OCI-LY1 (cell line): ENCODE measurements around the gene SMIM41.

Experiments used
- H2AFZ ChIP-seq: fragments of 200-600 bp; sonication (generic), shearing (Covaris generic); 2 replicates; pipeline ENCODE4 v1.6.0; 2014; ENCODE audit warnings: antibody characterized with exemption, mild to moderate bottlenecking, low read length
- H3F3A ChIP-seq: fragments of 200-600 bp; sonication (generic), shearing (Covaris generic); 2 replicates; pipeline ENCODE4 v1.6.0; 2014; ENCODE audit warnings: mild to moderate bottlenecking, antibody characterized with exemption, low read length, moderate library complexity; ENCODE audit not compliant: insufficient read depth
- H3K27ac ChIP-seq: fragments of 200-600 bp; sonication (generic); 2 replicates; pipeline ENCODE4 v1.5.1; 2014; ENCODE audit warnings: low read length, mixed run types, mild to moderate bottlenecking, low read depth; ENCODE audit not compliant: poor library complexity, severe bottlenecking
- H3K27me3 ChIP-seq: fragments of 200-600 bp; sonication (generic); 2 replicates; pipeline ENCODE4 v1.6.0; 2014; ENCODE audit warnings: antibody characterized with exemption, mild to moderate bottlenecking, low read length, moderate library complexity; ENCODE audit not compliant: insufficient read depth
- H3K36me3 ChIP-seq: fragments of 200-600 bp; sonication (generic); 2 replicates; pipeline ENCODE4 v1.6.1; 2014; ENCODE audit warnings: mild to moderate bottlenecking, antibody characterized with exemption, low read length, moderate library complexity, mixed read lengths; ENCODE audit not compliant: insufficient read depth
- H3K4me1 ChIP-seq: fragments of 200-600 bp; sonication (generic); 2 replicates; pipeline ENCODE4 v1.5.1; 2014; ENCODE audit warnings: mild to moderate bottlenecking, low read length, moderate library complexity; ENCODE audit not compliant: insufficient read depth, severe bottlenecking
- H3K4me2 ChIP-seq: fragments of 200-600 bp; sonication (generic), shearing (Covaris generic); 2 replicates; pipeline ENCODE4 v1.6.1; 2014; ENCODE audit warnings: low read length
- H3K4me3 ChIP-seq: fragments of 200-600 bp; sonication (generic); 2 replicates; pipeline ENCODE4 v1.5.1; 2014; ENCODE audit warnings: low read length, low read depth, mild to moderate bottlenecking, mixed read lengths; ENCODE audit not compliant: poor library complexity, severe bottlenecking
- H3K79me2 ChIP-seq: fragments of 200-600 bp; shearing (Covaris generic); 2 replicates; pipeline ENCODE4 v1.6.1; 2016; ENCODE audit warnings: mixed run types, low read length, mixed read lengths; ENCODE audit not compliant: insufficient read depth
- H3K9ac ChIP-seq: fragments of 200-600 bp; sonication (generic), shearing (Covaris generic); 2 replicates; pipeline ENCODE4 v1.6.1; 2014; ENCODE audit warnings: mild to moderate bottlenecking, low read length, mixed read lengths
- H3K9me2 ChIP-seq: fragments of 200-600 bp; sonication (generic), shearing (Covaris generic); 2 replicates; pipeline ENCODE4 v1.6.1; 2014; ENCODE audit warnings: low read depth, mild to moderate bottlenecking, low read length, mixed read lengths
- H3K9me3 ChIP-seq: fragments of 200-600 bp; shearing (Covaris generic); 2 replicates; pipeline ENCODE4 v1.6.1; 2014; ENCODE audit warnings: low read length, mixed read lengths
- H4K20me1 ChIP-seq: fragments of 200-600 bp; sonication (generic), shearing (Covaris generic); 2 replicates; pipeline ENCODE4 v1.6.0; 2016; ENCODE audit warnings: mild to moderate bottlenecking, low read length; ENCODE audit not compliant: insufficient read depth
- CTCF ChIP-seq: fragments of 200-600 bp; sonication (generic), shearing (Covaris generic); IDR thresholded peaks from 2 replicates; pipeline ENCODE4 v1.5.1; 2017; ENCODE audit warnings: mild to moderate bottlenecking, antibody characterized with exemption, low read length, moderate library complexity, mixed read lengths
- EZH2 ChIP-seq: fragments of 200-600 bp; sonication (generic), shearing (Covaris generic); IDR thresholded peaks from 2 replicates; pipeline ENCODE4 v1.8.0; 2017; ENCODE audit warnings: borderline replicate concordance, mixed run types, mild to moderate bottlenecking, antibody characterized with exemption, low read length, moderate library complexity, mixed read lengths

The SMIM41 gene

DNA sequence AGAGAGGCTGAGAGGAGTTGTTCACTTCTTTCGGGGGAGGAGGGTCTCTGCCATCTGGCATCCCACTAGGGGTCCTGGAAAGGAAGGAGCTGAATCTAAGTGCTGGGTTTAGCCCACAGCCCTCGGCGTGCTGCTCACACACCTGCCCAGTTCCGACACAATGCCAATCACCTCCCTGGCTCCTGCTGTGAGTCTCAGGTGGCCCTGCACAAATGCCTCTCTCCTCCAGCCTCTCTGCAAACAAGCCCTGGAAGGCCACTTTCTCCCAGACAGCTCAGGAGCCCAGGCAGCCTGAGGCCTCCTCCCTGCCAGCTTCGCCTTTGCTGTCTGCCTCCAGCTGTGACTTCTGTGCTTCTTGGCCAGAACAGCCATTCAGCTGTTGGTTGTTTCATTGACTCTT, 51.2 kb downstream of the SMIM41 start:
- H4K20me1 ChIP-seq: no peaks in the 10 kb centered on the region
- H3K27ac ChIP-seq: no peak overlapping the region
- TF ChIP-seq CTCF (no peak), EZH2 (no peak)
- no peaks in the 10 kb centered on the region for H3K9me2 ChIP-seq
- H3K4me2 ChIP-seq: no peak overlapping the region
- H3F3A ChIP-seq: no peaks in the 10 kb centered on the region
- H3K9me3 ChIP-seq: no peaks in the 10 kb centered on the region
- no peaks in the 10 kb centered on the region for H3K79me2 ChIP-seq
- no peaks in the 10 kb centered on the region for H3K36me3 ChIP-seq
- H3K27me3 ChIP-seq: 0 out of 2 replicates have a peak, but pooled peaks cover 4% of the 10 kb centered on the region
- no peaks in the 10 kb centered on the region for H3K4me1 ChIP-seq
- H3K9ac ChIP-seq: no peak overlapping the region
- no peak overlapping the region for H2AFZ ChIP-seq
- no peak overlapping the region for H3K4me3 ChIP-seq

DNA sequence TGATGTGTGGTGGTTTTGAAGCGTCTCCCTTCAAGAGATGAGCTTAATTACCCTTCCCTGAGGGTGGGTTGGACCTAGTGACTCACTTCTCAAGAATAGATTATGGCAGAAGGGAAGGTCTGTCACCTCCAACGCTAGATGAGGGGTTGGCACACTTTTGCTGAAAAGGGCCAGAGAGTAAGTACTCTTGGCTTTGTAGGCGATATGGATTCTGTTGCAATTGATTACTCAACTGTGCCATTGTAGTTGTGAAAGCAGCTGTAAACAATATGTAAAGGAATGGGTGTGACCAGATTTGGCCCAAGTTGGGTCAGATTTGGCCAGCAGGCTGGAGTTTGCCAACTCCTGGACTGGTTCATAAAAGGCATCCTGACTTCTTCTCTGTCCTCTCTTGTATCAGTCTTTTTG, 53.3 kb downstream of the SMIM41 start:
- Histone ChIP-seq H3K27ac (no peak overlapping the region), H3K9me2 (no peaks in the 10 kb centered on the region), H3K36me3 (no peaks in the 10 kb centered on the region), H2AFZ (no peak overlapping the region), H3K9me3 (no peaks in the 10 kb centered on the region), H3K4me2 (no peak overlapping the region), H4K20me1 (no peaks in the 10 kb centered on the region), H3K27me3 (0 out of 2 replicates have a peak, but pooled peaks cover 8% of the 10 kb centered on the region), H3K4me3 (no peak overlapping the region), H3K9ac (no peak overlapping the region), H3K4me1 (no peaks in the 10 kb centered on the region), H3F3A (no peaks in the 10 kb centered on the region), H3K79me2 (no peaks in the 10 kb centered on the region)
- no peak for TF ChIP-seq EZH2
- no peak for TF ChIP-seq CTCF

DNA sequence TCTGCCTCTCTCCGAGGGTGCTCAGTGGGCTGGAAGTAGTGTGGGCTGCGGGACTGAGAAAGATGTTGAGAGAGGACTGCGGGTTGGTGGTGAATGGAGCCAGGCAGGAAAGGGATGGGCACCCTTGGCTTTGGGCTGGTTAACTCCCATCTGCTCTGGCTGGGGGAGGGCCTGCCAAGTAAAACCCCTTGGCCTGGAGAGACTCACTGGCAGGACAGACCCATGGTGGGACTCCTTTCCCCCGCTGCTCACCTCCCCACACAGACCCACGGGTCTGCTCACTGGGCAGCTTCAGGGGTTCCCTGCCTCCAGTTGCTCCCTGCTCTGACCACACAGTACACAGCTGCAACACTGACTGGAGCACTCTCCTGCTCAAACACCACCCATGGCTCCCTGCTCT, 58.2 kb downstream of the SMIM41 start:
- no peak overlapping the region for H2AFZ ChIP-seq
- no peaks in the 10 kb centered on the region for H3F3A ChIP-seq
- H3K4me1 ChIP-seq: peaks cover 4% of the 10 kb centered on the region

More for the DNA sequence above, 58.2 kb downstream of the SMIM41 start:
- Histone ChIP-seq H3K79me2 (no peaks in the 10 kb centered on the region), H3K4me2 (no peak overlapping the region), H3K4me3 (no peak overlapping the region), H3K9me3 (no peaks in the 10 kb centered on the region), H3K27me3 (peaks cover 8% of the 10 kb centered on the region; the same call in 1 of the 2 replicates), H4K20me1 (no peaks in the 10 kb centered on the region), H3K27ac (no peak overlapping the region), H3K9ac (no peak overlapping the region), H3K9me2 (no peaks in the 10 kb centered on the region), H3K36me3 (no peaks in the 10 kb centered on the region)
- no peak for TF ChIP-seq CTCF
- TF ChIP-seq EZH2: no peak
